PFSK-1 (cell line): ENCODE measurements around the gene LSM12.

ENCODE experiments used
- FOXP2 ChIP-seq: optimal IDR thresholded peaks from 2 replicates; pipeline ENCODE3; 2011; ENCODE audit warnings: borderline replicate concordance, control low read depth, inconsistent platforms; ENCODE audit not compliant: insufficient read depth; ENCODE audit errors: extremely low read length, extremely low read depth
- POLR2AphosphoS5 ChIP-seq: IDR thresholded peaks from 2 replicates; pipeline ENCODE4 v1.6.1; 2012; ENCODE audit warnings: low read depth, mild to moderate bottlenecking, control low read depth, low read length, moderate library complexity
- SIN3A ChIP-seq: IDR thresholded peaks from 2 replicates; pipeline ENCODE4 v1.6.1; 2012; ENCODE audit warnings: mild to moderate bottlenecking, low read length, moderate library complexity, borderline replicate concordance; ENCODE audit not compliant: insufficient read depth
- TAF1 ChIP-seq: IDR thresholded peaks from 2 replicates; pipeline ENCODE4 v1.6.1; 2012; ENCODE audit warnings: low read length, control low read depth, borderline replicate concordance; ENCODE audit not compliant: insufficient read depth
- TF ChIP-seq, protein P1 (sequence below), 2 experiments: IDR thresholded peaks; 2 replicates each; pipeline versions ENCODE4 v1.6.1 to v1.8.0; 2011 to 2012; ENCODE audit warnings: low read depth in 2 of 2, low read length in 2 of 2, control low read depth in 1 of 2, inconsistent platforms in 1 of 2, mild to moderate bottlenecking in 1 of 2, moderate library complexity in 1 of 2; ENCODE audit not compliant: insufficient read depth in 1 of 2

The LSM12 gene

DNA sequence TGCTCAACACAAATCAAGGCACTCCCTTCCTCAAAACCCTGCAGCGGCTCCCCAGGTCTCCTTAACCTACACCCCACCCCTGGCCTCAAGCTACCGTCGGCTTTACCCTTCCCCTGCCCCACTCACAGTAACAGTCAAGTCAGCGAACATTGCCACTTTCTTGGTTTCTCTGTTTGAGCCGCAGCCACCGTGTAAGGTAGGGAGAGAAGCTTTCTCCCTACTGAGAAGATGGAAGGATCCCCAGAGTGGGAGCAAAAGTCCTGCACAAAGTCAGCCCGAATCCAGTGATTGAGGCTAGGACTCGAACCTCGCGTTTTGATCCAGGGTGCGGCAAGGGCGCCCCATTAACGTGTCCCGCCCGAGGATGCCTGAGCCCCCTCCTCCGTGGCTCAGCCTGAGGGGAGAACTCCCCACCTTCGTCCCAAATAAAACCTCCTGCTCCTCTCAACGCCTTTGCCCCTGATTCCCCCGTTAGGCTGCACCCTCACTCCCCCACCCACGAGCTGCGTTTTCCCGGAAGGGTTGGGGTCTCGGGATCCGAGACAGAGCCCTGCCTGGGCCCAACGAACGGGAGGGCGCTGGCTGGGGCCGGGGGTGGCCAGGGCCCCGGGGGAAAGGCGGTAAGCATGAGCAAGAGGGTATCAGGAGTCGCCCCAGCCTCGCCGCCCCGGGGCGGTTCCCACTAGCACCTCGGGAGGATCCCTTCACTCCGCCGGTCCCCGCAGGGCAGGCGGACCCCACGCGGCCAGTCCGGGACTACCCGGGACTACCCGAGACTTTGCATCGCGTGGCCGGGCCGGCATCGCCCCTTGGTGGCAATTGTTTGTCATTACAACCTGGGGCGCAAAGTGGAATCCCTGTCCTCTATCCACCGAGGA lies 72.0 kb downstream of the LSM12 start:
- TF ChIP-seq, protein P1, sequence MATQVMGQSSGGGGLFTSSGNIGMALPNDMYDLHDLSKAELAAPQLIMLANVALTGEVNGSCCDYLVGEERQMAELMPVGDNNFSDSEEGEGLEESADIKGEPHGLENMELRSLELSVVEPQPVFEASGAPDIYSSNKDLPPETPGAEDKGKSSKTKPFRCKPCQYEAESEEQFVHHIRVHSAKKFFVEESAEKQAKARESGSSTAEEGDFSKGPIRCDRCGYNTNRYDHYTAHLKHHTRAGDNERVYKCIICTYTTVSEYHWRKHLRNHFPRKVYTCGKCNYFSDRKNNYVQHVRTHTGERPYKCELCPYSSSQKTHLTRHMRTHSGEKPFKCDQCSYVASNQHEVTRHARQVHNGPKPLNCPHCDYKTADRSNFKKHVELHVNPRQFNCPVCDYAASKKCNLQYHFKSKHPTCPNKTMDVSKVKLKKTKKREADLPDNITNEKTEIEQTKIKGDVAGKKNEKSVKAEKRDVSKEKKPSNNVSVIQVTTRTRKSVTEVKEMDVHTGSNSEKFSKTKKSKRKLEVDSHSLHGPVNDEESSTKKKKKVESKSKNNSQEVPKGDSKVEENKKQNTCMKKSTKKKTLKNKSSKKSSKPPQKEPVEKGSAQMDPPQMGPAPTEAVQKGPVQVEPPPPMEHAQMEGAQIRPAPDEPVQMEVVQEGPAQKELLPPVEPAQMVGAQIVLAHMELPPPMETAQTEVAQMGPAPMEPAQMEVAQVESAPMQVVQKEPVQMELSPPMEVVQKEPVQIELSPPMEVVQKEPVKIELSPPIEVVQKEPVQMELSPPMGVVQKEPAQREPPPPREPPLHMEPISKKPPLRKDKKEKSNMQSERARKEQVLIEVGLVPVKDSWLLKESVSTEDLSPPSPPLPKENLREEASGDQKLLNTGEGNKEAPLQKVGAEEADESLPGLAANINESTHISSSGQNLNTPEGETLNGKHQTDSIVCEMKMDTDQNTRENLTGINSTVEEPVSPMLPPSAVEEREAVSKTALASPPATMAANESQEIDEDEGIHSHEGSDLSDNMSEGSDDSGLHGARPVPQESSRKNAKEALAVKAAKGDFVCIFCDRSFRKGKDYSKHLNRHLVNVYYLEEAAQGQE (IDR thresholded peaks at IDR 0.05; ENCODE audit: insufficient read depth in 1 of 2, low read depth in 2 of 2, low read length in 2 of 2), result no peak
- TF ChIP-seq TAF1 (no peak), POLR2AphosphoS5 (no peak), SIN3A (no peak), FOXP2 (no peak)

DNA sequence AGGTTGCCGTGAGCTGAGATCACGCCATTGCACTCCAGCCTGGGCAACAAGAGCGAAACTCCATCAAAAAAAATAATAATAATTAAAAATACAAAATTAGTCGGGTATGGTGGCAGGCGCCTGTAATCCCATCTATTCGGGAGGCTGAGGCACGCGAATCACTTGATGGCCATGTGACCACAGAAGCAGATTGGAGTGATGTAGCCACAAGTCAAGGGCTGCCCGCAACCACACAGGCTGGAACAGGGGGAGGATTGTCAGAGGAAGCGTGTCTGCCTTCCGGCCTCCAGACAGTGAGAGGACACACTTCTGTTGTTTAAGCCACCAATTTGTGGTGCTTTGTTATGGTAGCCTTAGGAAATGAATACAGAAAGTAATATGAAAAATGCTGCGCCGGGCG lies 73.8 kb downstream of the LSM12 start:
- TF ChIP-seq FOXP2, result no peak
- TF ChIP-seq TAF1, result no peak
- no peak for TF ChIP-seq POLR2AphosphoS5
- TF ChIP-seq SIN3A, result no peak
- TF ChIP-seq, protein P1 (IDR thresholded peaks at IDR 0.05; ENCODE audit: insufficient read depth in 1 of 2, low read depth in 2 of 2, low read length in 2 of 2), result no peak

DNA sequence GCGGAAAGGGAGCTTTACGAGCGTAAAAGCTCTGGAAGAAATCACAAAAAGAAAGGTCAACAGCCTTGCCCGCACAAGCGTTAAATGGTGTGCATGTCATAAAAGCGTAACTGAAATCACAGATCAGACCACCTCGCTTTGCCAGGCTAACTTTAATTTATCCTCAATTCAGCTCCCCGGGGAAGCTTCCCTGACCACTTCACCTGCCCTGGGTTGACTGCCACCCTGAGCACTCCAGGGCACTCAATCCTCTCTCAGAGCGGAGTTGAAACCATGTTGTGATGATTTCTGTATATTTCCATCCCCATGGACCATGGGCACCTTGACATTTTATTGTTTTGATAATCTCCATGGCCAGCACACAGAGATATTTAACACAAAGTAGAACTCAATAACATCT lies 78.2 kb downstream of the LSM12 start:
- TF ChIP-seq SIN3A (no peak), FOXP2 (no peak), TAF1 (no peak), POLR2AphosphoS5 (no peak)
- TF ChIP-seq, protein P1 (IDR thresholded peaks at IDR 0.05; ENCODE audit: insufficient read depth in 1 of 2, low read depth in 2 of 2, low read length in 2 of 2), result no peak

DNA sequence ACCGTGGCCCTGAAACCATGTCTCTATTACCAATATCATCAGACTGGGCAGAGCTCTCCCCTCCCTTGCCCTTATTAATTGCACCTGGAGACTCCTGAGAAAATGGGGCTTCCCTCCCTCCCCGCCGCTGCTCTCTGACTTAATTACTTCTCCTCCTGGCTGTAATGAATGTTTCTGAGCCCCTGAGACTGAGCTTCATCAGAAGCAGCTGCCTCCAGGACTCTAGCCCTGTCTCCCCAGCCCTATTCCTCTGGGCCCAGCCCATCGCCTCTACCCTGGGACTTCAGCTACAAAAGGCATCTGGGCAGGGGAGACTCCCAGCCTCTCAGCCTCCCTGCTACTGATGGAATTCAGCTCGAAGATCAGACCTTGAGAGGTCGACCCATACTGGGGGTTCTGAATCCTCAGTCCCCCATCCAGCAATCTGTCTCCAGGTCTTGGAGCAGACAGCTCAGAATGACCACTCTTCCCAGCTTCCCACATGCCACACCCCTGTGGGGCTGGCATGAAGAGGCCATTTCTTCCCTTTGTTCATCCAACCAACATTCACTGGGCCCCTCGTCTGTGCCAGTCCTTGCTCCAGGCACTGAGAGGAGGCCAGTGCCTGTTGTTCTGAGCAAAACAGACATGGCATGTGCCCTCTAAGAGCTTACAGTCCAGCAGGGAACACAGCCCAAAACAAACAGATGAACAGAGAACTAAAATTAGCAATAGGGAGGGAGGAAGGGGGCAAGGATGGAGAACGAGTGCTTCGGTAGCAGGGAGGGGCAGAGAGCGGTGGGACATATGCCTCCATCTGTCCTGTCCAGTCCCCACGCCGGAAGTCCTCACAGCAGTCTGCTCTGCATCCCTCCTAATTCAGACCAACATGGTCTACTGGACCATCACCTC lies 79.1 kb downstream of the LSM12 start:
- TF ChIP-seq SIN3A (no peak), POLR2AphosphoS5 (no peak), TAF1 (no peak), FOXP2 (no peak)
- TF ChIP-seq, protein P1 (IDR thresholded peaks at IDR 0.05; ENCODE audit: insufficient read depth in 1 of 2, low read depth in 2 of 2, low read length in 2 of 2), result no peak
